Gastrocnemius medialis (tissue), 4 donors: Measurements from ENCODE around the gene HIRA.
A peak's percentile ranks its signal among the peaks of the same experiment; 100 is the strongest.

Source experiments
- POLR2A ChIP-seq, 2 donors: fragments of 450-650 bp; IDR thresholded peaks; one replicate each; pipeline ENCODE4 v1.6.1; 2017; ENCODE audit warnings: antibody characterized with exemption in 2 of 2, mild to moderate bottlenecking in 2 of 2, moderate library complexity in 2 of 2
- TF ChIP-seq, protein P1 (sequence below), 5 experiments: fragments of 450-650 bp in 3 of 5; fragments of 200-600 bp in 2 of 5; sonication (generic) in 2 of 5; IDR thresholded peaks in 4 of 5; conservative IDR thresholded peaks in 1 of 5; 1 replicate in 4 of 5; 2 replicates in 1 of 5; pipeline ENCODE4 v1.5.1; 2016 to 2019; ENCODE audit warnings: antibody characterized with exemption in 5 of 5, mild to moderate bottlenecking in 3 of 5, moderate library complexity in 3 of 5

DNA sequence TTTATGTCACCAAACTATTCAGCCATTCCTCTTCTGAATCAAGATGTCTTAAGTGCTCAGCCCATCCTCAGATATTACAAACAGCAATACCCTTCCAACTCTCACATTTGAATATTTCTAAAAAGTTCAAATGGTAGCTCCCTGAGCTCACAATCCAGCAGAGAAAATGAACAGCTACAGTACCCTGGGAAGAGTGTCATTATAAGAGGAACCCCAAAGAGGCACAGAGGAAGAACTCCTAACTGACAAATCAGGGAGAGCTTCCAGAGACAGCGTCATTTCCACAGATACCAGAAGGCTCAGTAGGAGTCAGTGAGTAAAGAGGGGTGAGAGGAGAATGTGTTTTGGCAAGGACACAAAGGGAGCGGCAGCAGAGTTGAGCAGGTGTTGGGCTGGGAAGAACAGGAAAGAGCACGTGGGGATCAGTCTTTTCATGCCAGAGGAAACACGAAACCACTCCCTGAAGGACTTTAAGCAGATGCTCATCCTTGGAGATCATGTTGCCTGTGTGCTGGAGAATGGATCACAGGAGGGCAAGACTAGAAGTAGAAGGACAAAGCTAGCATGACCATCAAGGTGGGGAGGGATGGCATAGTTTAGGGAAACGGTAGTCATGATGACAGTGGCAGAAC, 144.3 kb downstream of the HIRA start:
- TF ChIP-seq, protein P1, sequence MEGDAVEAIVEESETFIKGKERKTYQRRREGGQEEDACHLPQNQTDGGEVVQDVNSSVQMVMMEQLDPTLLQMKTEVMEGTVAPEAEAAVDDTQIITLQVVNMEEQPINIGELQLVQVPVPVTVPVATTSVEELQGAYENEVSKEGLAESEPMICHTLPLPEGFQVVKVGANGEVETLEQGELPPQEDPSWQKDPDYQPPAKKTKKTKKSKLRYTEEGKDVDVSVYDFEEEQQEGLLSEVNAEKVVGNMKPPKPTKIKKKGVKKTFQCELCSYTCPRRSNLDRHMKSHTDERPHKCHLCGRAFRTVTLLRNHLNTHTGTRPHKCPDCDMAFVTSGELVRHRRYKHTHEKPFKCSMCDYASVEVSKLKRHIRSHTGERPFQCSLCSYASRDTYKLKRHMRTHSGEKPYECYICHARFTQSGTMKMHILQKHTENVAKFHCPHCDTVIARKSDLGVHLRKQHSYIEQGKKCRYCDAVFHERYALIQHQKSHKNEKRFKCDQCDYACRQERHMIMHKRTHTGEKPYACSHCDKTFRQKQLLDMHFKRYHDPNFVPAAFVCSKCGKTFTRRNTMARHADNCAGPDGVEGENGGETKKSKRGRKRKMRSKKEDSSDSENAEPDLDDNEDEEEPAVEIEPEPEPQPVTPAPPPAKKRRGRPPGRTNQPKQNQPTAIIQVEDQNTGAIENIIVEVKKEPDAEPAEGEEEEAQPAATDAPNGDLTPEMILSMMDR (IDR thresholded peaks at IDR 0.05 in 4 of 5, conservative IDR thresholded peaks at IDR 0.05 in 1 of 5) = no peak
- TF ChIP-seq POLR2A (IDR thresholded peaks at IDR 0.05) = peak; percentile 65 to 75
